CD4-positive, alpha-beta T cell (primary cell): ENCODE measurements around the gene POLR3E. TPM values are rescaled to one million over a fixed set of nuclear protein-coding genes. Genes with fewer than 3 reads are reported as not detected.

Experiments
- ATAC-seq: fragments of 200-7000 bp; cut with Tn5 transposase; one replicate; pipeline ENCODE4 v1.10.0; 2022; ENCODE audit warnings: mild to moderate bottlenecking; ENCODE audit not compliant: poor library complexity
- CTCF ChIA-PET: fragments of 350-600 bp; sonication (Branson Sonifier 250); formaldehyde crosslinking; loops from one replicate; lab custom pipeline; 2021; ENCODE audit warnings: antibody characterized with exemption, inconsistent platforms; lab: Charles Lee
- POLR2A ChIA-PET: fragments of 350-600 bp; sonication (Branson Sonifier 250); formaldehyde crosslinking; loops from one replicate; lab custom pipeline; 2021; ENCODE audit warnings: antibody characterized with exemption, inconsistent platforms; lab: Charles Lee
- DNase-seq, 14 experiments: peaks; one replicate each; pipeline ENCODE4 v3.0.0-alpha.2; 2013 to 2020; ENCODE audit warnings: mixed read lengths in 2 of 14
- H3K27ac ChIP-seq, 2 donors: one replicate each; pipeline versions ENCODE4 v1.5.1 to v1.7.0; 2013; ENCODE audit warnings: low read length in 2 of 2, low read depth in 1 of 2, mild to moderate bottlenecking in 1 of 2
- H3K27me3 ChIP-seq, 2 experiments: 1 replicate in 1 of 2; 2 replicates in 1 of 2; pipeline versions ENCODE4 v1.6.1 to v1.7.0; 2013; ENCODE audit warnings: low read length in 2 of 2, control low read depth in 1 of 2, mild to moderate bottlenecking in 1 of 2, moderate library complexity in 1 of 2; ENCODE audit not compliant: insufficient read depth in 2 of 2, control insufficient read depth in 1 of 2
- H3K36me3 ChIP-seq: one replicate; pipeline ENCODE4 v1.6.1; 2013; ENCODE audit warnings: low read length, control low read depth; ENCODE audit not compliant: insufficient read depth
- H3K4me1 ChIP-seq: one replicate; pipeline ENCODE4 v1.6.1; 2013; ENCODE audit warnings: low read length, control low read depth; ENCODE audit not compliant: insufficient read depth
- H3K4me3 ChIP-seq: one replicate; pipeline ENCODE4 v1.5.1; 2013; ENCODE audit warnings: mild to moderate bottlenecking, low read length, moderate library complexity
- H3K9me3 ChIP-seq, 2 experiments: 1 replicate in 1 of 2; 2 replicates in 1 of 2; pipeline versions ENCODE4 v1.6.1 to v1.7.0; 2013; ENCODE audit warnings: low read length in 2 of 2, mild to moderate bottlenecking in 2 of 2, control low read depth in 1 of 2, moderate library complexity in 1 of 2; ENCODE audit not compliant: control insufficient read depth in 1 of 2, insufficient read depth in 1 of 2
- H3K27ac Mint-ChIP-seq: one replicate; pipeline ENCODE4 v1.8.0; 2020; ENCODE audit warnings: mixed read lengths
- H3K27me3 Mint-ChIP-seq: one replicate; pipeline ENCODE4 v1.8.0; 2021; ENCODE audit warnings: mixed read lengths
- H3K36me3 Mint-ChIP-seq: one replicate; pipeline ENCODE4 v1.8.0; 2021; ENCODE audit warnings: low read depth, mixed read lengths
- H3K4me1 Mint-ChIP-seq: one replicate; pipeline ENCODE4 v1.8.0; 2021; ENCODE audit warnings: low read depth, mixed read lengths
- H3K4me3 Mint-ChIP-seq: one replicate; pipeline ENCODE4 v1.8.0; 2020; ENCODE audit warnings: mild to moderate bottlenecking, mixed read lengths
- H3K9me3 Mint-ChIP-seq: one replicate; pipeline ENCODE4 v1.8.0; 2020; ENCODE audit warnings: mixed read lengths
- intact Hi-C, 2 experiments: fragments of 100-400 bp; cut with DNase I in 1 of 2; cut with micrococcal nuclease in 1 of 2; formaldehyde crosslinking; loops; one replicate each; pipeline versions ENCODE4 v1.15.1 to v1.9.0; 2023 to 2025; cut with DNase I, micrococcal nuclease
- total RNA-seq, 174 experiments: library from RNA in 2 of 174; stranded (reverse) in 2 of 174; gene quantifications; one replicate each; pipeline ENCODE4 v1.2.3 and lab custom pipeline; 2021 to 2026
- TF ChIP-seq, protein P1 (sequence below): fragments of 200-600 bp; IDR thresholded peaks from one replicate; pipeline ENCODE4 v1.8.0; 2022; ENCODE audit warnings: antibody characterized with exemption, mild to moderate bottlenecking

Gene POLR3E
- total RNA-seq, 2 experiments from 2014 or later: 239 to 242 TPM

DNA sequence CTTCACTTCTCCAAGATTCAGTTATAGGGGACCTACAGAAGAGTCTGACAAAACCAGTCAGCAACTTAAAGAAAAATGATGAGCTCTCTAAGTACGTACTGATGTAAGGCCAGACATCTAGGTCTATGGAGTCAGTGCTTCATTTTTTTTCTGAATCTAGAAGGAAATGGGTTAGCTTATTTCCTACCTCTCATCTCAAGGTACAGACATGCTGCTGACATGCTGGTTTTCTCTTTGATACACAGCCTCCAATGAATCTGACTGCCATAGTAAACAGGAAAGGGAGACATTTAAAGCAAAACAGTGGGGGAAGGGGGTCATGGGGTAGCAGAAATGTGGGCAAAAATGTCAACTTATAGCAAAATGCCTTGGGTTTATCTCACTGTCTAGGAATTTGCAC is 60.8 kb downstream of the POLR3E start:
- DNase-seq (peak in 8 of 14 experiments; percentile 22 to 85 (median 48)), ATAC-seq (peak; percentile 87)
- Mint-ChIP-seq H3K27me3 (no peaks in the 10 kb centered on the region), H3K27ac (peak overlapping the region; percentile 85), H3K9me3 (no peaks in the 10 kb centered on the region), H3K4me3 (peak overlapping the region; percentile 57), H3K4me1 (peaks cover 85% of the 10 kb centered on the region), H3K36me3 (peaks cover 62% of the 10 kb centered on the region)
- H3K36me3 ChIP-seq: peaks cover 15% of the 10 kb centered on the region
- H3K27ac ChIP-seq: peak overlapping the region; percentile 76 to 82
- TF ChIP-seq, protein P1, sequence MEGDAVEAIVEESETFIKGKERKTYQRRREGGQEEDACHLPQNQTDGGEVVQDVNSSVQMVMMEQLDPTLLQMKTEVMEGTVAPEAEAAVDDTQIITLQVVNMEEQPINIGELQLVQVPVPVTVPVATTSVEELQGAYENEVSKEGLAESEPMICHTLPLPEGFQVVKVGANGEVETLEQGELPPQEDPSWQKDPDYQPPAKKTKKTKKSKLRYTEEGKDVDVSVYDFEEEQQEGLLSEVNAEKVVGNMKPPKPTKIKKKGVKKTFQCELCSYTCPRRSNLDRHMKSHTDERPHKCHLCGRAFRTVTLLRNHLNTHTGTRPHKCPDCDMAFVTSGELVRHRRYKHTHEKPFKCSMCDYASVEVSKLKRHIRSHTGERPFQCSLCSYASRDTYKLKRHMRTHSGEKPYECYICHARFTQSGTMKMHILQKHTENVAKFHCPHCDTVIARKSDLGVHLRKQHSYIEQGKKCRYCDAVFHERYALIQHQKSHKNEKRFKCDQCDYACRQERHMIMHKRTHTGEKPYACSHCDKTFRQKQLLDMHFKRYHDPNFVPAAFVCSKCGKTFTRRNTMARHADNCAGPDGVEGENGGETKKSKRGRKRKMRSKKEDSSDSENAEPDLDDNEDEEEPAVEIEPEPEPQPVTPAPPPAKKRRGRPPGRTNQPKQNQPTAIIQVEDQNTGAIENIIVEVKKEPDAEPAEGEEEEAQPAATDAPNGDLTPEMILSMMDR: no peak
- no peaks in the 10 kb centered on the region for H3K9me3 ChIP-seq
- intact Hi-C loops: loop anchor here (1.0 to 5.0 kb wide), 5 partner anchors 11 to 36 kb away; partner anchors contain the start of gene CDR2 (in 1 of the 2)
- CTCF ChIA-PET: interaction anchor here (0.9 to 1.4 kb wide), 3 partner anchors 12 to 37 kb away, joined by 3 to 5 read pairs (median 4); no protein-coding TSS in a partner anchor
- no peaks in the 10 kb centered on the region for H3K27me3 ChIP-seq
- peaks cover 57% of the 10 kb centered on the region for H3K4me1 ChIP-seq
- POLR2A ChIA-PET: interaction anchor here (0.5 to 11.2 kb wide), 19 partner anchors 9 to 168 kb away, joined by 3 to 327 read pairs (median 6); partner anchors contain the start of genes CDR2 and POLR3E
- H3K4me3 ChIP-seq: peak overlapping the region; percentile 2

DNA sequence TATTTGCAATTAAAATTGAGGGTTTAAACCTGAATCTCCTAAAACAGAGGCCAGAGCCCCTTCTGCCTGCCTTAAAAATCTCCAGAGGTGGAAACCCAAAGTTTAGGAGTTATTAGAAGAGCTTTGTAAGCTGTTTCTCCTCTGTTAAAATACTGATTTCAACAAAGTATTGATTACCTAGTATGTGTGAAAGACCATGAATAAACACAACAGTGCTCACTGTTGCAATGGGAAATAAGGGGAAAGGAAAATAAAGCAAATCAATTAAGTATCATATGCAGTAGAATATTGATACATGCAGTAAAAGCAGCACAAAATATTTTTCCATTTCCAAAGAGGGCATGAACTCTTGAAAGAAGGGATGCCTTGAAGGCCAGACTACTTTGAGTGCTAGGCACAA is 62.5 kb downstream of the POLR3E start:
- H3K4me1 ChIP-seq: peaks cover 46% of the 10 kb centered on the region
- H3K4me3 Mint-ChIP-seq: peak overlapping the region; percentile 12
- CTCF ChIA-PET: interaction anchor here (1.7 kb wide), 1 partner anchor 8 kb away, joined by 3 read pairs; no protein-coding TSS in a partner anchor

DNA sequence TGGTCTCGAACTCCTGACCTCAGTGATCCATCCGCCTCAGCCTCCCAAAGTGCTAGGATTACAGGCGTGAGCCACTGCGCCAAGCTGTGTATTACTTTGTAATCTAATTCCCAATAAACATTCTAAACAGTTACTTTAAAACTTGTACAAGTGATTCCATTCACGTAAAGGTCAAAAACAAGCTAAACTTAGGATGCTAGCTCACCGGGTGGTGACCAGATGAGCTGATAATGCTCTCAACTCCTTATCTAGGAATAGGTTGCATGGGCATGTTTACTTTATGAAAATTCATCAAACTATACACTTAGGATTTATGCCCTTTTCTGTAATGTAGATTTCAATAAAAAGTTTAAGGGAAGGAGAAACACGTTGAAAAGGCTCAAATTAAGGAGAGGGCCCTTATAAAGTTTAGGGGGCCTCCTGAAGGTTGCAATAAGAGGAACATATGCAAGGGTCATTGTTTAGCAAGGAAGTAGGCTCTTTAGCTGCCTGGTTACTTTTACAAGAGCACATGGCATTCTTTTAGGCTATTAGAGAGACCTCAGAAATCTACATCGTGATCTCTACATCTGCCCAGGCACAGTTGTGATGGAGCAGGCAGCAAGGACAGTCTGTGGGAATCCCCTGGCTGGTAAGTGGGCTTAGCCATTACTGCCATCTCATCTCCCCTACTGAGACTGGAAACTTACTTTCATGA is 63.9 kb downstream of the POLR3E start:
- Histone ChIP-seq H3K27me3 (no peaks in the 10 kb centered on the region), H3K4me3 (no peak overlapping the region), H3K36me3 (peaks cover 36% of the 10 kb centered on the region), H3K9me3 (no peaks in the 10 kb centered on the region), H3K4me1 (peaks cover 38% of the 10 kb centered on the region), H3K27ac (peak overlapping the region in 1 of 2 donors; percentile 52)
- POLR2A ChIA-PET: interaction anchor here (0.8 to 11.2 kb wide), 2 partner anchors 12 to 64 kb away, joined by 3 to 327 read pairs; partner anchors contain the start of gene CDR2
- peak overlapping the region; percentile 40 for H3K4me3 Mint-ChIP-seq
- ATAC-seq (no peak), DNase-seq (peak in 1 of 14 experiments; percentile 26)
- no peaks in the 10 kb centered on the region for H3K27me3 Mint-ChIP-seq
- TF ChIP-seq, protein P1: no peak
- intact Hi-C loops: no loop called here
- peak overlapping the region; percentile 83 for H3K27ac Mint-ChIP-seq
- H3K36me3 Mint-ChIP-seq: peaks cover 67% of the 10 kb centered on the region
- CTCF ChIA-PET: interaction anchor here (1.3 kb wide), 1 partner anchor 12 kb away, joined by 3 read pairs; no protein-coding TSS in a partner anchor
- no peaks in the 10 kb centered on the region for H3K9me3 Mint-ChIP-seq
- peaks cover 81% of the 10 kb centered on the region for H3K4me1 Mint-ChIP-seq

More for the DNA sequence above, 62.5 kb downstream of the POLR3E start:
- H3K36me3 ChIP-seq: peaks cover 28% of the 10 kb centered on the region
- H3K27me3 ChIP-seq: no peaks in the 10 kb centered on the region
- intact Hi-C loops: loop anchor here (2.0 to 5.0 kb wide), 2 partner anchors 13 to 37 kb away; no protein-coding TSS in a partner anchor
- peaks cover 65% of the 10 kb centered on the region for H3K36me3 Mint-ChIP-seq
- H3K9me3 ChIP-seq: no peaks in the 10 kb centered on the region
- no peak for DNase-seq
- H3K4me3 ChIP-seq: no peak overlapping the region
- TF ChIP-seq, protein P1: no peak
- no peaks in the 10 kb centered on the region for H3K9me3 Mint-ChIP-seq
- peak overlapping the region; percentile 83 for H3K27ac Mint-ChIP-seq
- ATAC-seq: no peak
- H3K27ac ChIP-seq: peak overlapping the region; percentile 38 to 42
- no peaks in the 10 kb centered on the region for H3K27me3 Mint-ChIP-seq
- POLR2A ChIA-PET: interaction anchor here (11.2 kb wide), 1 partner anchor 13 kb away, joined by 327 read pairs; the partner anchor contains the start of gene CDR2
- H3K4me1 Mint-ChIP-seq: peaks cover 81% of the 10 kb centered on the region
